Umbilical cord (tissue), 2 donors: ENCODE results near the gene CNOT10. TPM values are rescaled to one million over a fixed set of nuclear protein-coding genes. Genes with fewer than 3 reads are reported as not detected.
"Not testable (repeated sequence)": the region's sequence is repeated elsewhere in the genome, so short reads cannot be mapped to it uniquely, and the experiment has no call there.

Experiments used
- DNase-seq: peaks from one replicate; pipeline ENCODE4 v3.0.0-alpha.2; 2015; ENCODE audit warnings: low spot score
- total RNA-seq: library from RNA; depleted of rRNA; stranded (reverse); fragments of >200 nt; gene quantifications from one replicate; pipeline ENCODE4 v1.2.3, GENCODE V29; 2014; ENCODE audit warnings: low replicate concordance; ENCODE audit not compliant: insufficient read depth

Gene CNOT10
- total RNA-seq, 1 donor from 2014 or later = 47.4 TPM

DNA sequence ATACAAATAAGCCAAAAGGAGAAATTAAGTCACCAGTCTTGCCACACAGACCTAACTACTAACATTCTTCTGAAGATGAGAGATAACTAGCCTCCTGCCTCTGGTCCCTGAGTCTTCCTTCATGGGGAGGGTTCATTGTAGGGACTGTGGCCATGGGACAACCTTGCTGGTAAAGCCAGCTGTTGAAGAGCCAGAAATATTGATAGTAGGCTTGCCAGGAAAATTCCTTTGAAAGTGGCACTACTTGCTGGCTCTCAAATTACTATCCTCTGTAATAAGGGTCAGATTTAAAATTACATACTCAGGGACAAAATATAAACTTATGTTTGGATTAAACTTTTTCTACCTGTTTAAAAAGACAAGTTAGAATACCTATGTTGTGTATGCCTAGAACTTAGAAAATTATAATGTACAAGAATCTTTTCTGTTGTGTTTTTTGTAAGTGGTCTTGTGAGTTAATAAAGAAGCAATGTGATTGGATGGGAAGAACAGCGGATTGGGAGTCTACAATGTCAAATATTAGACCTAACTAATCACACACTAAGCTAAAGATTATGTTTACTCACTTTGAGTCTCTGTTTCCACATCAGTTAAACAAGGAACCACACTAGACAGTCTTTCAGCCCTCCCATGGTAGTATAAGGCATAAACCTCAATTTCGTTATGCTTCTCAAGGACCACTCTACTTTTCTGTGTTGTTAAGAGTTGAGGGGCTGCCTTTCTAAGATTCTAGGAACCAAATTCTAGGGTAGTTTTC lies 72.8 kb downstream of the CNOT10 start:
- DNase-seq = no peak

DNA sequence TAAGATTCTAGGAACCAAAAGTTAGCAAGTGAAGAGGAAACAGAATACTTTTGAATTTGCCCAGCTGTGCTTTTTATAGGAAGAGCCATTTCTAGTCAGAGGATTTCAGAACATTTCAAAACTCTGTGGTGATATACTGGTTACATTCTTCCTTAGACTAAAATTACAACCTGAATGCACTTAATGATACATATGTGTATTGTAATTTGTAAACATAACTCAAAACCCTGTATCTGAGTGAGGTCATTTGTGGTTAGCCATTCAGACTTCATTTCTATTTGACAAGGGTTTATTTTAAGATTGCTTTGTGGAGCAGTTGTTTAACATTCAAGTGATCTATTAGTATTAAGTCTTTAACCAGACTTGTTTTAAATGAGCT lies 73.4 kb downstream of the CNOT10 start:
- no peak for DNase-seq

DNA sequence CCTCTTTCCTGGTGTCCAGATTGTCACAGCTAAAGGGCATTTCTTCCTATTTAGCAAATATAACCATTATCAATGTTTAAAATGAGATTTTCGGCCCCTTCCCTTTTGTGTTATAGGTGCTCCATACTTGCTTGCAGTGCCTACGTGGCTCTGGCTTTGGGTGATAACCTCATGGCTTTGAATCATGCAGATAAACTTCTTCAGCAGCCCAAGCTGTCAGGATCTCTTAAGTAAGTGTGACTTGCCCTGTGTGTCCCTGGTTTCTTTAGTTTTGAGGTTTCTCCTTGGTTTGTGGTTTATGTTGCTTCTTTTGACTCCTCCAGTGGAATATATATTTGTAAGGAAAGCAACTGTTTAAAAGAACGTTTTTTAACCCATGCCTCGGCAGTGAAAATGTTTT lies 74.4 kb downstream of the CNOT10 start:
- DNase-seq = no peak

DNA sequence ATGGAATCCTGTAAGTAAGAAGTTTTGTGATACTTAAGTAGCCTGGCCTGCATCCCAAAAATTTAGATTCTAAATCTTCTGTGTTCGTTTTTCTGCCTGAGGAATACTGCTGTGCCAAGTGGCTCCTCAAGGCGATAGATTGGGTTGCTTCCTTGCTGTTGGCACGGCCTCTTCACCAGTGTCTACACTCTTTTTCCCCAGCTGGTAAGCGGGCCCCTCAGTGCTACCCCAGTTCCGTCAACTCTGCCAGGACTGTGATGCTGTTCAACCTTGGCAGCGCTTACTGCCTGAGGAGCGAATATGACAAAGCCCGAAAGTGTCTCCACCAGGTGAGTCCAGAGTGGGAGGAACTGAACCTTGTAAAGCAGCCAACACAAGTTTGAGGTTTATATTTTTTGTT lies 79.5 kb downstream of the CNOT10 start:
- no peak for DNase-seq

DNA sequence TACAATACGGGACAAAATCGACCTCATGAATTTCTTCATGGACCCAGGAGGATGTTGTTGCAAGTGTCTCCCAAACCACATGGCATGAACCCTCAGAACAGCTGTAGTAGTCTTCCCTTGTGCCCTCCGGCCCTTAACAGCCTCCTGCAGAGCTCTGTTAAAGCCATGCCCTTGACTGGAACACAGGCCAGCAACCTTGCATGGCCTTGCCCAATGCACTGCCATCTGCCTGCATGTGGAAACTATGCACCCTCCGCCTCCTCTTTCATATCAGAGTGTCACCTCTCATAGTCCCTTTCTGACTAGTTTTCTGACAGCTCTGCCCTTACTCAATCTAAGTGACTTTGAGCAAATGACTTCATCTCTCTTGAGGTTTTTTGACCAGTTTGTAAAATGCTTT lies 93.4 kb downstream of the CNOT10 start:
- DNase-seq = no peak

DNA sequence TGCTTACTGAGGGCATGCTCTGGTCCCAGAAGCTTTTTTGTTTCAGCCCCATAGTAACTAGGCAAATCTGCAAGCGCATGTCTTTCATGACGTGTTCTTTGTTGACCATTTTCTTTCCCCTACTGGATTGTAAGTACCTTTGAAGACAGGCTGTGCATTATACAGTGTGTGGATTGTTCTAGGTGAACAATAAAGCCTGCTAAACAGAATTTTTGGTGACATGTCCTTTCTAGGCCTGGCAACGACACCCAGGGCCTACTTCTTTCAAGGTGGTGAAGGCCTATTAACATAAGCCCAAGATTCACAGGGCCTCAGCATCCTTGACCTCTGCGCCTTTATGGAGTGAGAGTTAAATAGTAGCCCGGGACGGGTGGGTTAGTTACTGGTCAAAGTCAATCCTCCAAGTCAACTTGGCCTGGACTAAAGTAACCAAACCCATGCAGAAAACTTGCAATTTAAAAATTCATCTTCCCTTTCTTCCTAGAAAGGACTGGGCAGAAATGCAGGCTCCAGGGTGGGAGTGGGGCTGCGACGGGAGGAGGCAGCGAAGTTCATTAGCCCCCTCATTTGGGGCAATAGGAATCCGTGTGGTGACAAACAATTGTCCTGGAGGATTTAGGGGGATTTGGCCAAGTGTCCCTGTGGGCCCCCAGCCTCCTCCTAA lies 95.2 kb downstream of the CNOT10 start:
- no peak for DNase-seq

DNA sequence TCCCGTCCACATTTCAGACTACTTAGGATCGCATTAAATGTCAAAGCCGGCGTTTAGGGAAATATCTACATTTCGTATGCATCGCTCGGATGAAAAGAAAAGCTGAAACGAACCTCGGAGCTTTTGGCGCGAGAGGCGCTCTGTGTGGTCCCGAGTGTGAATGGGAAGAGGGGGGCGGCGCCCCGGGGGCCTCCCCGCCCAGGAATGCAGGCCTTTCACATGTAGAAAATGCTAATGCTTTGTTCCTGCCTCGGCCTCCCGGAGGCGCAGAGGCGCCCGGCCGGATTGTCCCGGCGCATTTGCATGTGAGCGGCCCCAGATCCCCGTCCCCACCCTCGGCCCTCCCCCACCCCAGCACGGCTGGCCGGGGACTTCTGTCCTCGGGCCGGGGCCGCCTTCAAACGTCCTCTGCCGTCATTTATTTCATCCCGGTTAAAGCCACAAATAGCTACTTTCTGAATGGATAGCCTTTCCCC lies 95.8 kb downstream of the CNOT10 start:
- peak; percentile 16 for DNase-seq

DNA sequence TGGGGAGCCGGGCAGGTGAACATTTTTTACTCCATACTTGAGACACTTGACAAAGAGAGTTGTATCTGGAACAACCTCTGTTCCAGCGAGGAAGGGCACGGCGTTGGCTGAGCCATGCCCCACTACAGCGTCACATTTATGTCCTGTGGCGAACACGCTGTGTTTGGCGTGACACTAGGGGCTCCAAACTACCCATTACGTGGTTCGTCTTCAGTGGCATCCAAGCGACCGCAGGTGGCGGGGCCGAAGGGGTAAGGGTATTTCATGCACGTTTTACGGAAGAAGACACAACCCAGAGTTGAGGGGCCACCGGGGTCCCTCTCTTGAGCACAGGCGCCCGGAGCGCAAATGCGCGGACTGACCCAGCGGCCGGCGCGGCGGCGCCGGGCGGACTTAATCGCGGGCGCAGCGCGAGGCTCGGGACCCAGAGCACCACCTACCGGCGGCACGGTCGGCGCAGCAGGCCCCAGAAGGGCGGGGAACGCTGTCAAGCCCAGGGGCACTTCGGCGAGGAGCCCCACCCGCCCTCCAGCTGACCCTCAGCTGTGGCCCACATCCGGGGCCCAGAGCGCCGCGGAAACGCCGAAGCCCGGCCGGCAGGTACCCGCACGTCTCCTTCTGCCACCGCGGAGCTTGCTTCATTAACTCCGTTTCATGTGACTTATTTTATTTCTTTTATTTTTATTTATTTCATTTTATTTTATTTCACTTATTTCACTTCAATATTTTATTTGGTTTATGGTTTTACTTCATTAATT lies 96.4 kb downstream of the CNOT10 start:
- DNase-seq = peak; percentile 71

DNA sequence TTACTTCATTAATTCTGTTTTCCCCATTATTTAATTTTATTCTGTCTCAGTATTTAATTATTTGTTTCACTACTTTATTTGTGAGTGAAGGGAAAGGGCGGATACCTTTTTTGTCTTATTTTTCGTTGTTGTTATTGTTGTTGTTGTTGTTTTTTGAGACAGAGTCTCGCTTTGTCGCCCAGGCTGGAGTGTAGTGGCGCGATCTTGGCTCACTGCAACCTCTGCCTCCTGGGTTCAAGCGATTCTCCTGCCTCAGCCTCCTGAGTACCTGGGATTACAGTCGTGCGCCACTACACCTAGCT lies 96.9 kb downstream of the CNOT10 start:
- not testable (repeated sequence) for DNase-seq

DNA sequence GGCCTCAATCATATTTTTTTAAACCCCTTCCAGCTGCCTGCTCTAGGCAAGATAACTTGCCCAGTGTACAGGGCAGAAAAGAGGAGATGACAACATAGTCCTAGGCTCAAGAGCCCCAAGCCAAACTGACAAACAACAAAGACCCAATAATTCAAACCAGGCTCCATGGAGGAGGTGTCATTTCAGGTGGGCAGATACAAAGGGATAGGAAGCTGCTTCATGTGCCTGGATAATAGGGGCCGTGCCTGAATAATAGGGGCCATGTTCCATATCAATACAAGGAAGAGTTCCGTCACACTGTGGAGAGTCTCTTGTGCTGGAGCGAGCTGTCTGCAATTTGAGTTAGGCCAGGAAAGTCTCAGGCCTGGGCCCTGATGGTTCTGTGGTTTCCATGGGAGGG lies 97.4 kb downstream of the CNOT10 start:
- no peak for DNase-seq

DNA sequence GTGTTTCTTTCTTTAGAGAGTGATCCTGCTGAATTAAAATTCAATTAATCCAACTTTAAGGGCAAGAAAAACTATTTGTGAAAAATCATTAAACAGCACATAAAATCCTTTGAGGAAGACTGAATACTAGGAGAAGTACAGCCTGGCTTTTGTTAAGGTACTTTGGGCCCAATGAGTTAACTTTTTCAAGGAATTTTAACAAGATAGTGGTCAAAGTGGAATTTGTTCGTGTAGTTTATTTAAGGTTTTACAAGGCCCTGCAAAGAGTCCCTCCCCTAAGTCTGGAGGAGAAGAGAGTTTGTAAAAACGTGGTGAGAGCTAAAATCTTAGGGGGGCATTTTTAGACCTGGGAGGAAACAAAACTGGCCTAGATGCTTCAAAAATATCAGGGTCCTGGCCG lies 106.8 kb downstream of the CNOT10 start:
- no peak for DNase-seq

DNA sequence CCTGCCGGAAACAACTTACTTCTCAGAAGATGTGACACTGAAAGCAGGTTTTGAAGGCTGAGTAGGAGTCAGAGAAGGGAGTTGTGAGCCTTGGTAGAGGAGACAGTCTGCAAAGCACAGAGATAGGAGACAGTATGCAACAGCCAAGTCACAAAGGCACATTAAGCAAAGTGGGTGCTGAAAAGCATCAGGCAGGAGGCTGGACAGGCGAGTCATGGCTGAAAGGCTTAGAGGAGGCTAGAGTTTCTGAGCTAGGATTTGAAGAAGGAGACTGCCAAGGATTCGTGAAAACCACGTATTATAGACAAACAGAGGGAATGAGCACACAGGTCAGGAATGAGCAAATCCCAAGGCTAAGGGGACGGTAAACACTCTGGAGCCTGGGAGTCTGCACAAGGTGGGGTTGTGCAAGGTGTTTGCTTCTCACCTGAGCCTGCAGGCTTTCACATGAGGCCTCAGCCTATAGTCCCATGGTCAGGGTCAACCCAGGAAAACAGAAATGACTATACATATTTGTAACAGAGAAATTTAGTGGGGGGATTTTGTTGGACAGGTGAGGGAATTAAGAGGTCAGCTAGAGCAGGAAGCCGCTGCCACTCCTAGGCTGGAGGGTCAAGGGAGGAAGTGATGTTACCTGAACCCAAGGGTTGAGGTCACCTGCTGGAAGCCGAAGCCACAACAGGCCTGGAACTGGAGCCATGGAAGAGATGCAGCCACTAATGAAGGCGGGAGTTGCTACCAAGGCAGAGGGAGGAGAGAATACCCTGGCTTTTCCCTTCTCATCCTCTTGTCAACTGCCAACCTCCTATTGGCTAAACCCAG lies 109.7 kb downstream of the CNOT10 start:
- peak; percentile 17 for DNase-seq

DNA sequence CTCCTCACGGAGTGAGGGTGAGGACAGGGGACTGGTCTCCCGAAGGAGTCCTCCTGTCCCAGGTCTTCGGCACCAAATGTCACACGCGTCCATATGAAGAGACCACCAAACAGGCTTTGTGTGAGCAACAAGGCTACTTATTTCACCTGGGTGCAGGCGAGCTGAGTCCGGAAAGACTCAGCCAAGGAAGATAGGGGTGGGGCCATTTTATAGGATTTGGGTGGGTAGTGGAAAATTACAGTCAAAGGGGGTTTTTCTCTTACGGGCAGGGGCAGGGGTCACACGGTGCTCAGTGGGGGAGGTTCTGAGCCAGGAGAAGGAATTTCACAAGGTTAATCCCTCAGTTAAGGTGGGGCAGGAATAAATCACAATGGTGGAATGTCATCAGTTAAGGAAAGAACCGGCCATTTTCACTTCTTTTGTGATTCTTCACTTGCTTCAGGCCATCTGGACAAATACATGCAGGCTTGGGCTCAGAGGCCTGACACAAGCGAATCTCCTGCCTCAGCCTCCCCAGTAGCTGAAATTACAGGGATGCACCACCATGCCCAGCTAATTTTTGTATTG lies 111.5 kb downstream of the CNOT10 start:
- DNase-seq = not testable (repeated sequence)

DNA sequence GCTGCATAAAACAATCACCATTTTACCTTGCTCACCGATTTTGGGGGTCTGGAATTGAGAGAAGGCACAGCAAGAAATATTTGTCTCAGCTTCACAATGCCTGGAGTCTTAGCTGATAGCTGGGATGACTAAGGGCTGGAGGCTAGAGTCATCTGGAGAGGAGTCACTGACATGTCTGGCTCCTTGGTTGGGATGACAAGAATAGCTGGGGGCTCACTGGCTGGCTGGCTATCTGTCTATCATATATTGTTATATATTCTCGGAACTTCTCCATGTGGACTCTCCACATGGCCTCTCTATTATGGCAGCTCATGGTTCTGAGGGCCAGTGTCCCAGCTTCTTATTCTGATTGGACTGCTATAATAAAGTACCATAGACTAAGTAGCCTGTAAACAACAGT lies 112.8 kb downstream of the CNOT10 start:
- no peak for DNase-seq

DNA sequence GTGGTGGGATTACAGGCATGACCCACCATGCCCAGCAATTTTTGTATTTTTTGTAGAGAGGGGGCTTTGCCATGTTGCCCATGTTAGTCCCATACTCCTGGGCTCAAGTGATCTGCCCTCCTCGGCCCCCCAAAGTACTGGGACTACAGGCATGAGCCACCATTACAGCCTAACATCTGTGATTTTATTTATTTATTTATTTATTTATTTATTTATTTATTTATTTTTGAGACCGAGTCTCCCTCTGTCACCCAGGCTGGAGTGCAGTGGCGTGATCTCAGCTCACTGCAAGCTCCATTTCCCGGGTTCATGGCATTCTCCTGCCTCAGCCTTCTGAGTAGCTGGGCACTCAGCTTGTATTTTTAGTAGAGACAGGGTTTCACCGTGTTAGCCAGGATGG lies 116.5 kb downstream of the CNOT10 start:
- not testable (repeated sequence) for DNase-seq

DNA sequence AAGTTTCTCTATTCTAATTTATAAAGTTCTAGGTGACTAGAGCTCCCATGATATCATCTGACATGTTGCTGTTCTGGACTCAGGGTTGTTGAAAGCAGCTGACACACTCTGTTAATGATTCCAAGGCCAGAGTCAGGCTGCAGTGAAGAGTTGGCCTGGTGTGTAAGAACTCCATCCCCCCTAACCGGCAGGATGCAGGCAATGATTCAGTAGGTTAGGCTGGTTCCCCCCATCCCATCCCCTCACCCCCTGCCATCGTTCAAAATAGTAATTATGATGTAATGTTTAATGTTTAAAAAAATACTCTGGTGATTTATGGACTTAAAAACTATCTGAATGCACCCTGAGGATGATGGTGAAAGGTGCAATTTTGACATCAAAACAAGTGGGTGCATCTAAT lies 128.2 kb downstream of the CNOT10 start:
- no peak for DNase-seq

DNA sequence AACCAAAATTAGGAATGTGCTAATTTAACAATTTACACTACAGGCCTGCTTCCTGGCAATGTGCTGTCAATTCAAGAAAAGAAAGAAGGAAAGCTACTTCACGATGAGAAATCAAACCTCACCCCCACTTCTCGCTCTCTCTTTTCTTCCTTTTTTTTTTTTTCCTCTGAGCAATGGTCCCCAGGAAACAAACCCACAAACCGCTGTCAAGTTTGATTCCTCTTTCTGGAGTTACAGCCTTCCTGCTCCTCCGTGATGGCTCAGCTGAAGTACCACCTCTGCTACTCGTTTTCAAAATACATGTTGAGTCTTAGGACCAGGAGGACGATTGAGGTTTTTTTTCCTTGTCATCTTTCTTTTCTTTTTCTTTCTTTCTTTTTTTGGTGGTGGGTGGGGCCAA lies 129.4 kb downstream of the CNOT10 start:
- no peak for DNase-seq

DNA sequence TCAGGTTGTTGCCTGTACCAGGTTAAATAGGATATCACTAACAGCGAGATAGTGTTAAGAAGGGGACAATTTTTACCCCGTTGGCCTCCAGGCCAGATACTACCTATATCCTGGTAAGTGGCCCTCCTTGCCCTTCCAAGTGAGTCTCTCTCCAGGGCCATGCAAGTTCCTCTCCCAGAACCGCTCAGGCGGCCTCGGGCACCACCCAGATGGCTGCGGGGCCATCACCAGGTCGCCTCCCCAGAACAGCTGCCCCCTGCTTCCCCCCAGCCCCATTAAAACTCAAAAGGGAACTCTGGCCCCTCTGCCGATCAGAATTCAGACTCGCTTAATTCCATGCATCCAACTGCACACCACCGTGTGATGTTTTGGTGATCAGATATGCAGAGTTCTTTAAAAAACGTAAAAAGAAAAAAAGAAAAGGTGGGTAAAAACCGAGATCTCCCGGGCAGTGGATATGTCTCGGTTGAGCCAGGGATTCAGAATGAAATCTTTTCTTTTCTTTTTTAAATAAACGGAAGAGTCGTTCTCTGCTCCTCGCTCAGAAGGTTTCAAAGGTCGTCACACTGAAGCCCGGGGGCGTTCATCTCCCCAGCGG lies 131.0 kb downstream of the CNOT10 start:
- no peak for DNase-seq

DNA sequence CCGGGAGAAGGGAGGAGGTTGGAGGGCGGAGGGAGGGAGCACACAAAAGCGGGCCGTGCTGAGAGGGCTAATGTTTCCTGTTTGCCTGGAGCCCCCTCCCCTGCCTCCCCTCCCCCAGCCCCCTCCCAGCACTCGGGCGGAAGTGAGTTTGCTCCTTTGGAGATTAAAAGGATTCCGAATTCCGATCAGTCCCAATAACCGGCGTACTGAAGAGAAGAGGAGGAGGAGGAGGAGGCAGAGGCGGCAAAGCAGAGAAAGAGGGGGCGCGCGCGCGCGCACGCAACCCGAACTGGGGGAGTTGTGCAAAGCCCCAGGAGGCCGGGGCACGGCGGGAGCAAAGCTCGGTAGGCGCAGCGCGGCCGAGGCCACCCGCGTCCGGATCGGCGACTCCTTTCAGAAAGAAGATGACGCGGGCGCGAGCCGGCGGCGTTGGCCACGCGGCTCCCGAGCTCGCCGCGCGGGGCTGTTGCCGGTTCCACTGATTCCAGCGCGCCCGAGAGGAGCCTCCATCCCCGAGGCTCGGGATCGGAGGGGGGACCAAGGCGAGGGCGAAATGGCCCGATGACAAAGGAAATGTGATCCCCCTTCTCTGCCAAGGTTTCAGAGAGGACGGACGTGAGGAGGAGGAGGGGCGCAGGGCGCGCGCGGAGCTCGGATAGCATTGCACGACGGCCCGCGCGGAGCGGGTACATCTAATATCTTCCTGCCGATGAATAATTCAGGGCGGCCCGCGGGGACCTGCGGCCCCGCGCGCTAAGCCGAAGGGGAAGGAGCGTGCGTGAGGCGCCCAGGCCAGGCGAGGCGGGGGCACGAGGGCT lies 131.7 kb downstream of the CNOT10 start:
- no peak for DNase-seq

DNA sequence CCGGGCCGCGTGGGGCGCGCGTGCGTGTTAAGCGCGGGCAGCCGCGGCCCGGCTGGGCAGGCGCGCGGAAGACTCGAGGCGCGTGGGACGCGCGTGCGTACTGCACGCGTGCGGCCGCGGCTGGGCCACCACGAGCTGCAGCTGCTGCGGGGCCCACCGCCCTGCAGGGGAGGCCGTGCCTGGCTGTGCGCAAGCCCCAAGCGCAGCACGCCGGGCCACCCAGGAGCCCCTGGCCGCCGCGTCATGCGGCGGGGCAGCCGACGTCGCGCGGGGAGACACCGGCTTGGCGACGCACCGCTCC lies 132.2 kb downstream of the CNOT10 start:
- no peak for DNase-seq
